ENCODE results near the gene CDK15.
"Not testable (repeated sequence)": the region's sequence is repeated elsewhere in the genome, so short reads cannot be mapped to it uniquely, and the experiment has no call there.

The CDK15 gene

GRCh38 chr2:201790989-201791388, 15.3 kb upstream of the CDK15 start:
- DNase-seq, result no peak

- DNase-seq, result no peak
These were observed 12.7 kb upstream of the CDK15 start for GRCh38 chr2:201793631-201794030.

GRCh38 chr2:201794294-201794693, 12.0 kb upstream of the CDK15 start:
- no peak for DNase-seq

GRCh38 chr2:201795607-201796477, 10.5 kb upstream of the CDK15 start:
- DNase-seq, result peak; percentile 23

- no peak for DNase-seq
These were observed 9.9 kb upstream of the CDK15 start for GRCh38 chr2:201796478-201796865.

- DNase-seq, result no peak
These were observed 9.0 kb upstream of the CDK15 start for GRCh38 chr2:201797175-201797840.

GRCh38 chr2:201798252-201798913, 8.0 kb upstream of the CDK15 start:
- no peak for DNase-seq

GRCh38 chr2:201798914-201799285, 7.4 kb upstream of the CDK15 start:
- not testable (repeated sequence) for DNase-seq

- no peak for DNase-seq
These were observed 1.2 kb downstream of the CDK15 start for GRCh38 chr2:201807452-201807999.

GRCh38 chr2:201808027-201808426, 1.7 kb downstream of the CDK15 start:
- DNase-seq, result no peak

- DNase-seq, result no peak
These were observed 3.3 kb downstream of the CDK15 start for GRCh38 chr2:201809633-201810032.

GRCh38 chr2:201810604-201811003, 4.3 kb downstream of the CDK15 start:
- DNase-seq, result not testable (repeated sequence)

GRCh38 chr2:201813996-201814760, 7.8 kb downstream of the CDK15 start:
- DNase-seq, result no peak

GRCh38 chr2:201816657-201817575, 10.6 kb downstream of the CDK15 start:
- no peak for DNase-seq

- no peak for DNase-seq
These were observed 14.2 kb downstream of the CDK15 start for GRCh38 chr2:201820383-201821007.

- DNase-seq, result no peak
These were observed 14.7 kb downstream of the CDK15 start for GRCh38 chr2:201821080-201821479.

- DNase-seq, result no peak
These were observed 17.9 kb downstream of the CDK15 start for GRCh38 chr2:201824212-201824611.

GRCh38 chr2:201827621-201828020, 21.3 kb downstream of the CDK15 start:
- DNase-seq, result no peak

GRCh38 chr2:201828220-201828619, 21.9 kb downstream of the CDK15 start:
- DNase-seq, result no peak

- DNase-seq, result no peak
These were observed 24.3 kb downstream of the CDK15 start for GRCh38 chr2:201830666-201831065.

- no peak for DNase-seq
These were observed 25.1 kb downstream of the CDK15 start for GRCh38 chr2:201831469-201831868.
